ENCODE measurements around the gene OR11G2.

GRCh38 chr14:20180486-20180885 is 10.2 kb upstream of the OR11G2 start:
- no peak for TF ChIP-seq CTCF (IDR thresholded peaks at IDR 0.05; ENCODE audit: low read depth, low read length, poor library complexity, severe bottlenecking)
- TF ChIP-seq EZH2phosphoT487 (IDR thresholded peaks at IDR 0.05; ENCODE audit: borderline replicate concordance, low read length): no peak
